K562 (cell line): ENCODE results near the gene DIP2A. TPM values are rescaled to one million over a fixed set of nuclear protein-coding genes. Genes with fewer than 3 reads are reported as not detected.

Experiments used
- ATAC-seq: fragments of 200-7000 bp; cut with Tn5 transposase; 3 replicates; pipeline ENCODE4 v1.9.1; 2020; ENCODE audit warnings: moderate library complexity
- BruUV-seq: library from RNA; stranded (reverse); fragments of 400-500 nt; replicated peaks from 2 replicates; lab custom pipeline; 2021; lab: Mats Ljungman, UMichigan
- CTCF ChIA-PET: fragments of 300-600 bp; formaldehyde crosslinking; extraction: SDS; loops from one replicate; lab custom pipeline; 2021; ENCODE audit warnings: low intra/inter-chr PET ratio; lab: Yijun Ruan, JAX
- POLR2A ChIA-PET: fragments of 300-600, 350-650 bp; sonication (Branson Sonifier 250); formaldehyde crosslinking; extraction: SDS; loops from one replicate; lab custom pipeline; 2021; ENCODE audit warnings: antibody characterized with exemption, inconsistent platforms; lab: Yijun Ruan, JAX
- DNase-seq, 4 experiments: peaks; one replicate each; pipeline versions ENCODE4 v3.0.0 to v3.0.0-alpha.2; 2011 to 2018; ENCODE audit warnings: low spot score in 3 of 4, mixed read lengths in 3 of 4; ENCODE audit errors: extremely low read depth in 1 of 4
- FAIRE-seq: peaks from 2 replicates; lab custom pipeline; 2011; peaks lifted over from hg19 to GRCh38; lab: Jason Lieb, UNC
- H2AFZ ChIP-seq: 2 replicates; pipeline ENCODE4 v1.6.0; 2011; ENCODE audit warnings: low read depth, low read length, control low read depth, inconsistent platforms
- H3K27ac ChIP-seq: fragments of 200-600 bp; 3 replicates; pipeline ENCODE4 v1.8.0; 2011; ENCODE audit warnings: low read depth, mild to moderate bottlenecking, control low read depth, inconsistent platforms, low read length, moderate library complexity, mixed read lengths; ENCODE audit errors: extremely low read depth
- H3K27me3 ChIP-seq, 2 experiments: fragments of 300-600 bp in 1 of 2; 2 replicates in 1 of 2; 3 replicates in 1 of 2; pipeline versions ENCODE4 v1.6.0 to v1.8.0; 2011; ENCODE audit warnings: inconsistent platforms in 2 of 2, low read length in 2 of 2, mild to moderate bottlenecking in 1 of 2, mixed read lengths in 1 of 2, moderate library complexity in 1 of 2; ENCODE audit not compliant: control insufficient read depth in 2 of 2, insufficient read depth in 2 of 2
- H3K36me3 ChIP-seq: fragments of 300-600 bp; 3 replicates; pipeline ENCODE4 v1.8.0; 2011; ENCODE audit warnings: mild to moderate bottlenecking, low read length, inconsistent platforms; ENCODE audit not compliant: control insufficient read depth, insufficient read depth
- H3K4me1 ChIP-seq, 2 experiments: fragments of 200-600 bp in 1 of 2; replicated peaks in 1 of 2; 2 replicates in 1 of 2; 3 replicates in 1 of 2; pipeline versions ENCODE4 v1.5.1 to v1.8.0; 2011; ENCODE audit warnings: inconsistent platforms in 2 of 2, low read length in 2 of 2, mild to moderate bottlenecking in 1 of 2, mixed read lengths in 1 of 2, moderate library complexity in 1 of 2; ENCODE audit not compliant: control insufficient read depth in 2 of 2, insufficient read depth in 2 of 2
- H3K4me2 ChIP-seq: 2 replicates; pipeline ENCODE4 v1.6.1; 2011; ENCODE audit warnings: low read length, control low read depth, inconsistent platforms, mixed read lengths; ENCODE audit not compliant: insufficient read depth
- H3K4me3 ChIP-seq: fragments of 200-600 bp; sonication (generic), shearing (Covaris generic); 2 replicates; pipeline ENCODE4 v1.5.1; 2016; ENCODE audit warnings: control low read depth, inconsistent platforms
- H3K79me2 ChIP-seq: fragments of 200-600 bp; 3 replicates; pipeline ENCODE4 v1.8.0; 2011; ENCODE audit warnings: low read length, inconsistent platforms; ENCODE audit not compliant: control insufficient read depth, insufficient read depth
- H3K9ac ChIP-seq, 2 experiments: 2 replicates each; pipeline versions ENCODE4 v1.6.0 to v1.6.1; 2011; ENCODE audit warnings: low read depth in 2 of 2, low read length in 2 of 2, control low read depth in 1 of 2, inconsistent platforms in 1 of 2, mild to moderate bottlenecking in 1 of 2, mixed read lengths in 1 of 2; ENCODE audit not compliant: insufficient read depth in 1 of 2
- H3K9me1 ChIP-seq: one replicate; pipeline ENCODE4 v1.6.0; 2011; ENCODE audit warnings: inconsistent platforms, mild to moderate bottlenecking, low read length, moderate library complexity; ENCODE audit not compliant: control insufficient read depth, insufficient read depth
- H3K9me3 ChIP-seq: replicated peaks from 2 replicates; pipeline ENCODE4 v1.5.1; 2011; ENCODE audit warnings: low read depth, low read length, inconsistent platforms; ENCODE audit not compliant: control insufficient read depth, insufficient read depth
- H4K20me1 ChIP-seq: replicated peaks from 2 replicates; pipeline ENCODE4 v1.6.1; 2011; ENCODE audit warnings: low read length, inconsistent platforms, mixed read lengths; ENCODE audit not compliant: control insufficient read depth, insufficient read depth
- ATF7 ChIP-seq: fragments of 450-650 bp; IDR thresholded peaks from 2 replicates; pipeline ENCODE4 v1.7.1; 2014; ENCODE audit warnings: mild to moderate bottlenecking, moderate library complexity
- BHLHE40 ChIP-seq: IDR thresholded peaks from 2 replicates; pipeline ENCODE4 v1.6.1; 2011; ENCODE audit warnings: low read length, improper control_type of control experiment
- BRD4 ChIP-seq: fragments of 200-600 bp; sonication (generic); IDR thresholded peaks from 2 replicates; pipeline ENCODE4 v1.6.1; 2017; ENCODE audit warnings: inconsistent platforms
- DMBX1 ChIP-seq: fragments of 250-450 bp; sonication (Bioruptor Pico); IDR thresholded peaks from 2 replicates; pipeline ENCODE4 v1.8.0; 2022; ENCODE audit warnings: inconsistent platforms, mild to moderate bottlenecking, moderate library complexity, borderline replicate concordance
- HCFC1 ChIP-seq: IDR thresholded peaks from 2 replicates; pipeline ENCODE4 v1.6.1; 2012; ENCODE audit warnings: low read depth, low read length, improper control_type of control experiment
- HNRNPUL1 ChIP-seq: fragments of 200-400 bp; formaldehyde crosslinking; IDR thresholded peaks from 2 replicates; pipeline ENCODE4 v1.6.1; 2017; ENCODE audit warnings: low read length
- PCBP1 ChIP-seq: fragments of 200-400 bp; formaldehyde crosslinking; IDR thresholded peaks from 2 replicates; pipeline ENCODE4 v1.6.1; 2018; ENCODE audit warnings: mild to moderate bottlenecking, low read depth, low read length; ENCODE audit not compliant: poor library complexity, severe bottlenecking
- POLR2AphosphoS2 ChIP-seq: IDR thresholded peaks from 2 replicates; pipeline ENCODE4 v1.6.1; 2012; ENCODE audit warnings: low read length, improper control_type of control experiment
- TGIF2 ChIP-seq: sonication (generic); formaldehyde crosslinking; IDR thresholded peaks from 2 replicates; pipeline ENCODE4 v1.8.1; 2022; ENCODE audit warnings: mild to moderate bottlenecking, missing genetic modification reagents, moderate library complexity
- ZFP91 ChIP-seq: sonication (generic); formaldehyde crosslinking; IDR thresholded peaks from 2 replicates; pipeline ENCODE4 v1.8.0; 2022; ENCODE audit warnings: mild to moderate bottlenecking, missing genetic modification reagents
- ZNF583 ChIP-seq: fragments of 250-450 bp; sonication (Bioruptor Pico); IDR thresholded peaks from 2 replicates; pipeline ENCODE4 v1.4.0; 2020
- WGBS: fragments of 100-300 bp; shearing (Covaris generic); methylation state at CpG from one replicate; pipeline ENCODE4 v1.1.6; 2016; ENCODE audit warnings: low coverage, mixed read lengths; ENCODE audit not compliant: insufficient coverage; ENCODE audit errors: missing lambda C conversion rate; 5-methylcytosine and 5-hydroxymethylcytosine counted together
- in situ Hi-C: fragments of 300-500 bp; cut with MboI; formaldehyde crosslinking; loops from 4 replicates; pipeline ENCODE4 v1.15.0; 2018; ENCODE audit warnings: inconsistent platforms, mixed read lengths
- intact Hi-C: fragments of 100-400 bp; cut with micrococcal nuclease; formaldehyde crosslinking; loops from 2 replicates; pipeline ENCODE4 v1.14.2; 2022
- polyA plus RNA-seq, 8 experiments: library from polyadenylated mRNA; depleted of rRNA in 4 of 8; stranded (reverse) in 5 of 8; unstranded in 3 of 8; fragments of >200 nt; fragmentation: Nextera tagmentation in 2 of 8; fragmentation: Illumina TruSeq in 1 of 8; extraction: Ambion mirVana in 2 of 8; extraction: Trizol in 1 of 8; gene quantifications; 2 replicates each; pipeline versions ENCODE4 v1.2.1 to v1.2.3, GENCODE V29; 2011 to 2014; ENCODE audit warnings: inconsistent platforms in 1 of 8, missing spikeins in 1 of 8
- total RNA-seq, 7 experiments: library from RNA; depleted of rRNA in 6 of 7; stranded (reverse); fragments of >200 nt in 6 of 7; fragmentation: Illumina TruSeq in 2 of 7; extraction: Trizol in 2 of 7; gene quantifications; 2 replicates each; pipeline versions ENCODE4 v1.2.1 to v1.2.3, GENCODE V29; 2011 to 2021; ENCODE audit warnings: low replicate concordance in 1 of 7

Gene DIP2A
- total and polyA plus RNA-seq, 9 of the 15 experiments (the other 6 are each of a cell fraction or from before 2014, with no cell fraction given): 4.3 to 34.5 (median 20.3) TPM

DNA sequence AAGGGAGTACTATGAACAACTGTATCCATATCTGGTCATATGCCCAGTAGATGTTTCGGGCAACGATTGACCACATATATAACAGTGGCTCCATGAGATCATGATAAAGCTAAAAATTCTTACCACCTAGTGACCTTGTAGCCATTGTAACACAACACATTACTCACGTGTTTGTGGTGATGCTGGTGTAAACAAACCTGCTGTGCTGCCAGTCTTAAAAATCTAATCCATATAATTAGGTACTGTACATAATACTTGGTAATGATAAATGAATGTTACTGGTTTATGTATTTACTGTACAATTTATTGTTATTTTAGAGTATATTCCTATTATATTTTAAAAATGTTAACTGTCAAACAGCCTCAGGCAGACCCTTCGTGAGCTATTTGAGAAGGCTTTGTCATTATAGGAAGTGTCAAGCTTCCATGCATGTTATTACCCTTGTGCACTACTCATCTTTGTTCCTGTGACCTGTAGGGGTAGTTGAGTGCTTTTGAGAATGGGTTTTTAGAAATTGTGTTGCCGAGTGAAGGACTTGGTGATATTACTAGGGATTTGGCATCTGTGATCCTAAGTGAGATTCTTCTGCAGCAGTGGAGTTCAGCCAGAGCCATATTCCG lies 23.6 kb downstream of the DIP2A start:
- peaks cover 14% of the 10 kb centered on the region; the same call in 1 of the 3 replicates for H3K79me2 ChIP-seq
- CTCF ChIA-PET: no interaction called here
- no TSS peak for BruUV-seq

GRCh38 chr21:46482846-46483231 lies 24.1 kb downstream of the DIP2A start:
- Histone ChIP-seq H3K9me1 (no peaks in the 10 kb centered on the region), H2AFZ (no peak overlapping the region), H4K20me1 (no peaks in the 10 kb centered on the region), H3K27me3 (no peaks in the 10 kb centered on the region), H3K9me3 (no peaks in the 10 kb centered on the region), H3K27ac (no peak overlapping the region), H3K4me1 (peaks cover 3 to 7% of the 10 kb centered on the region in 2 experiments; a peak in 1 of 5 replicates), H3K4me3 (no peak overlapping the region), H3K9ac (no peak overlapping the region), H3K4me2 (no peak overlapping the region), H3K79me2 (peaks cover 14% of the 10 kb centered on the region; the same call in 1 of the 3 replicates), H3K36me3 (peaks cover 26% of the 10 kb centered on the region; the same call in 1 of the 3 replicates)
- intact Hi-C loops: no loop called here
- in situ Hi-C loops: no loop called here
- 53% methylated on average over 2 of the region's 2 CpGs for WGBS
- ATAC-seq: 0 out of 3 replicates have a peak, but pooled peaks have one; percentile 37
- ChIA-PET POLR2A (interaction anchor here (0.7 to 3.6 kb wide), 2 partner anchors 11 to 17 kb away, joined by 4 to 15 read pairs; no protein-coding TSS in a partner anchor), CTCF (no interaction called here)
- no peak for DNase-seq
- BruUV-seq: no TSS peak
- no peak for FAIRE-seq
- TF ChIP-seq ATF7: no peak
- no peak for TF ChIP-seq TGIF2 (CRISPR knock-in tag)
- TF ChIP-seq POLR2AphosphoS2: no peak
- no peak for TF ChIP-seq PCBP1
- TF ChIP-seq ZFP91 (CRISPR knock-in tag): no peak
- TF ChIP-seq HCFC1: no peak
- TF ChIP-seq DMBX1 (CRISPR knock-in tag): no peak
- no peak for TF ChIP-seq ZNF583 (CRISPR knock-in tag)
- TF ChIP-seq BRD4: no peak

More for the DNA sequence above, 23.6 kb downstream of the DIP2A start:
- in situ Hi-C loops: no loop called here
- Histone ChIP-seq H3K9ac (no peak overlapping the region), H3K4me1 (peaks cover 3 to 7% of the 10 kb centered on the region in 2 experiments; a peak in 1 of 5 replicates), H3K9me1 (no peaks in the 10 kb centered on the region), H3K36me3 (peaks cover 26% of the 10 kb centered on the region; the same call in 1 of the 3 replicates), H4K20me1 (no peaks in the 10 kb centered on the region), H2AFZ (no peak overlapping the region), H3K4me2 (no peak overlapping the region), H3K27ac (no peak overlapping the region), H3K4me3 (no peak overlapping the region), H3K27me3 (no peaks in the 10 kb centered on the region), H3K9me3 (no peaks in the 10 kb centered on the region)
- 71% methylated on average over 6 of the region's 6 CpGs for WGBS
- DNase-seq (no peak), ATAC-seq (no peak; the same call in 2 of the 3 replicates), FAIRE-seq (no peak)
- POLR2A ChIA-PET: interaction anchor here (0.7 to 3.6 kb wide), 2 partner anchors 10 to 18 kb away, joined by 4 to 15 read pairs; no protein-coding TSS in a partner anchor
- no peak for TF ChIP-seq HNRNPUL1
- 0 out of 2 replicates have a peak, but pooled peaks have one; percentile 14 for TF ChIP-seq BHLHE40
- intact Hi-C loops: no loop called here
